Neuronal stem cell (in vitro differentiated cells): Measurements from ENCODE around the gene TRPM3.

Experiments
- DNase-seq: peaks from one replicate; pipeline ENCODE4 v3.0.0-alpha.2; 2013; ENCODE audit warnings: low spot score
- H2AFZ ChIP-seq: one replicate; pipeline ENCODE4 v1.6.1; 2013; ENCODE audit warnings: mild to moderate bottlenecking, low read length, inconsistent platforms
- H2AK5ac ChIP-seq: 2 replicates; pipeline ENCODE4 v1.6.1; 2013; ENCODE audit warnings: low read depth, mild to moderate bottlenecking, inconsistent platforms, low read length, moderate library complexity, mixed read lengths
- H2BK120ac ChIP-seq: 2 replicates; pipeline ENCODE4 v1.6.1; 2013; ENCODE audit warnings: low read depth, mild to moderate bottlenecking, inconsistent platforms, low read length, moderate library complexity, mixed read lengths
- H2BK12ac ChIP-seq: one replicate; pipeline ENCODE4 v1.6.1; 2013; ENCODE audit warnings: low read length, inconsistent platforms
- H2BK15ac ChIP-seq: 2 replicates; pipeline ENCODE4 v1.6.1; 2013; ENCODE audit warnings: mild to moderate bottlenecking, low read length, inconsistent platforms, mixed read lengths
- H2BK5ac ChIP-seq: one replicate; pipeline ENCODE4 v1.6.1; 2013; ENCODE audit warnings: inconsistent platforms, mild to moderate bottlenecking, low read length, moderate library complexity
- H3K14ac ChIP-seq: one replicate; pipeline ENCODE4 v1.6.1; 2013; ENCODE audit warnings: low read length, inconsistent platforms
- H3K18ac ChIP-seq: 2 replicates; pipeline ENCODE4 v1.6.1; 2013; ENCODE audit warnings: low read length, inconsistent platforms
- H3K23ac ChIP-seq: 2 replicates; pipeline ENCODE4 v1.6.1; 2013; ENCODE audit warnings: low read depth, mild to moderate bottlenecking, mixed read lengths, low read length, inconsistent platforms; ENCODE audit not compliant: poor library complexity
- H3K27ac ChIP-seq: replicated peaks from 3 replicates; pipeline ENCODE4 v1.5.1; 2013; ENCODE audit warnings: low read length, inconsistent platforms
- H3K27me3 ChIP-seq, 3 experiments: 2 replicates each; pipeline ENCODE4 v1.6.1; 2013; ENCODE audit warnings: low read length in 3 of 3, mild to moderate bottlenecking in 2 of 3, inconsistent platforms in 1 of 3, low read depth in 1 of 3, mixed read lengths in 1 of 3, moderate library complexity in 1 of 3; ENCODE audit not compliant: control insufficient read depth in 3 of 3, insufficient read depth in 3 of 3
- H3K36me3 ChIP-seq, 2 donors: replicated peaks in 1 of 2; 2 replicates each; pipeline ENCODE4 v1.6.1; 2013; ENCODE audit warnings: low read length in 2 of 2; ENCODE audit not compliant: control insufficient read depth in 2 of 2, insufficient read depth in 2 of 2
- H3K4ac ChIP-seq: 2 replicates; pipeline ENCODE4 v1.6.1; 2013; ENCODE audit warnings: inconsistent platforms, mild to moderate bottlenecking, low read length, moderate library complexity
- H3K4me1 ChIP-seq, 2 donors: 1 replicate in 1 of 2; 2 replicates in 1 of 2; pipeline ENCODE4 v1.6.1; 2013; ENCODE audit warnings: low read length in 2 of 2, low read depth in 1 of 2; ENCODE audit not compliant: control insufficient read depth in 2 of 2, insufficient read depth in 1 of 2
- H3K4me2 ChIP-seq: one replicate; pipeline ENCODE4 v1.6.1; 2013; ENCODE audit warnings: mild to moderate bottlenecking, low read length, inconsistent platforms; ENCODE audit not compliant: insufficient read depth, poor library complexity, severe bottlenecking
- H3K4me3 ChIP-seq, 2 donors: 2 replicates each; pipeline ENCODE4 v1.5.1; 2013; ENCODE audit warnings: low read length in 2 of 2, mild to moderate bottlenecking in 2 of 2, inconsistent platforms in 1 of 2, moderate library complexity in 1 of 2
- H3K79me1 ChIP-seq: one replicate; pipeline ENCODE4 v1.6.1; 2013; ENCODE audit warnings: low read depth, mild to moderate bottlenecking, inconsistent platforms, low read length, moderate library complexity
- H3K9ac ChIP-seq: one replicate; pipeline ENCODE4 v1.6.1; 2013; ENCODE audit warnings: mild to moderate bottlenecking, low read depth, low read length, inconsistent platforms; ENCODE audit not compliant: poor library complexity
- H3K9me3 ChIP-seq, 2 donors: replicated peaks in 1 of 2; 2 replicates each; pipeline versions ENCODE3 to v1.6.1; 2013; ENCODE audit warnings: low read length in 2 of 2, mild to moderate bottlenecking in 2 of 2, inconsistent platforms in 1 of 2, low read depth in 1 of 2, mixed read lengths in 1 of 2, moderate library complexity in 1 of 2; ENCODE audit not compliant: control insufficient read depth in 2 of 2, insufficient read depth in 1 of 2
- H4K8ac ChIP-seq: one replicate; pipeline ENCODE4 v1.6.1; 2013; ENCODE audit warnings: low read depth, mild to moderate bottlenecking, inconsistent platforms, low read length, moderate library complexity
- H4K91ac ChIP-seq: one replicate; pipeline ENCODE4 v1.6.1; 2013; ENCODE audit warnings: low read length, low read depth, mild to moderate bottlenecking, inconsistent platforms; ENCODE audit not compliant: poor library complexity
- WGBS, 2 donors: extraction: QIAGEN DNeasy Blood & Tissue Kit; methylation state at CpG; one replicate each; pipeline ENCODE4 v1.1.7; 2013; ENCODE audit warnings: missing lambda C conversion rate in 2 of 2, mixed read lengths in 1 of 2; ENCODE audit not compliant: insufficient read length in 2 of 2, insufficient replicate concordance in 1 of 2; ENCODE audit errors: extremely low coverage in 2 of 2; 5-methylcytosine and 5-hydroxymethylcytosine counted together

TRPM3 gene

GRCh38 chr9:70569070-70569772 is 552.2 kb downstream of the TRPM3 start:
- H3K9me3 ChIP-seq, result no peaks in the 10 kb centered on the region
- no peak overlapping the region for H3K4ac ChIP-seq
- H2AK5ac ChIP-seq, result no peak overlapping the region
- no peak overlapping the region for H3K23ac ChIP-seq
- no peak overlapping the region for H2BK5ac ChIP-seq
- no peak overlapping the region for H2BK15ac ChIP-seq
- no peak overlapping the region for H2BK120ac ChIP-seq
- no CpG with 5 or more reads among the region's 4 CpGs for WGBS, 2 donors
- no peak overlapping the region for H4K91ac ChIP-seq
- no peaks in the 10 kb centered on the region for H3K36me3 ChIP-seq
- no peak overlapping the region for H4K8ac ChIP-seq
- no peak overlapping the region for H3K4me2 ChIP-seq
- DNase-seq, result no peak
- no peak overlapping the region for H3K14ac ChIP-seq
- no peak overlapping the region for H2BK12ac ChIP-seq
- H3K9ac ChIP-seq, result no peak overlapping the region
- no peaks in the 10 kb centered on the region for H3K79me1 ChIP-seq
- H2AFZ ChIP-seq, result no peak overlapping the region
- no peak overlapping the region for H3K27ac ChIP-seq
- H3K4me3 ChIP-seq, result no peak overlapping the region
- H3K27me3 ChIP-seq, result no peaks in the 10 kb centered on the region
- H3K4me1 ChIP-seq, result peaks cover 6 to 12% of the 10 kb centered on the region in 2 donors
- H3K18ac ChIP-seq, result no peak overlapping the region

- H3K4me2 ChIP-seq, result no peak overlapping the region
- no peak overlapping the region for H2BK5ac ChIP-seq
- no peak overlapping the region for H2BK120ac ChIP-seq
- H3K9ac ChIP-seq, result no peak overlapping the region
- H3K4ac ChIP-seq, result no peak overlapping the region
- H3K14ac ChIP-seq, result no peak overlapping the region
- no peaks in the 10 kb centered on the region for H3K79me1 ChIP-seq
- no peak for DNase-seq
- H3K36me3 ChIP-seq, result no peaks in the 10 kb centered on the region
- H4K8ac ChIP-seq, result no peak overlapping the region
- no peak overlapping the region for H3K18ac ChIP-seq
- H2AK5ac ChIP-seq, result no peak overlapping the region
- no peak overlapping the region for H2BK12ac ChIP-seq
- peaks cover 10 to 11% of the 10 kb centered on the region in 2 donors for H3K4me1 ChIP-seq
- H4K91ac ChIP-seq, result no peak overlapping the region
- H3K9me3 ChIP-seq, result no peaks in the 10 kb centered on the region
- no peak overlapping the region for H3K4me3 ChIP-seq
- H3K27me3 ChIP-seq, result no peaks in the 10 kb centered on the region
- H3K27ac ChIP-seq, result no peak overlapping the region
- no CpG with 5 or more reads among the region's 7 CpGs for WGBS, 2 donors
- H3K23ac ChIP-seq, result no peak overlapping the region
- H2BK15ac ChIP-seq, result no peak overlapping the region
- H2AFZ ChIP-seq, result no peak overlapping the region
Observed at GRCh38 chr9:70567511-70567910, 553.9 kb downstream of the TRPM3 start.

- H2AFZ ChIP-seq, result no peak overlapping the region
- H2AK5ac ChIP-seq, result no peak overlapping the region
- H2BK15ac ChIP-seq, result no peak overlapping the region
- H3K4me3 ChIP-seq, result no peak overlapping the region
- H3K14ac ChIP-seq, result no peak overlapping the region
- WGBS, 2 donors, result no CpG with 5 or more reads among the region's 4 CpGs
- DNase-seq, result no peak
- peak overlapping the region; percentile 22 for H3K27ac ChIP-seq
- H3K9me3 ChIP-seq, result no peaks in the 10 kb centered on the region
- H3K9ac ChIP-seq, result no peak overlapping the region
- H4K91ac ChIP-seq, result no peak overlapping the region
- peaks cover 9 to 10% of the 10 kb centered on the region in 2 donors for H3K4me1 ChIP-seq
- no peaks in the 10 kb centered on the region for H3K27me3 ChIP-seq
- peak overlapping the region; percentile 33 for H3K18ac ChIP-seq
- peak overlapping the region; percentile 14 for H2BK120ac ChIP-seq
- H3K4me2 ChIP-seq, result no peak overlapping the region
- no peak overlapping the region for H3K4ac ChIP-seq
- no peak overlapping the region for H4K8ac ChIP-seq
- no peak overlapping the region for H3K23ac ChIP-seq
- no peaks in the 10 kb centered on the region for H3K36me3 ChIP-seq
- no peaks in the 10 kb centered on the region for H3K79me1 ChIP-seq
- H2BK5ac ChIP-seq, result no peak overlapping the region
- no peak overlapping the region for H2BK12ac ChIP-seq
Observed at GRCh38 chr9:70566751-70567150, 554.7 kb downstream of the TRPM3 start.

GRCh38 chr9:70566066-70566465 is 555.4 kb downstream of the TRPM3 start:
- Histone ChIP-seq H2AFZ (no peak overlapping the region), H2AK5ac (no peak overlapping the region), H2BK120ac (no peak overlapping the region), H2BK15ac (no peak overlapping the region), H3K36me3 (no peaks in the 10 kb centered on the region), H3K4me3 (no peak overlapping the region), H3K9ac (no peak overlapping the region), H3K79me1 (no peaks in the 10 kb centered on the region), H3K14ac (no peak overlapping the region), H3K23ac (no peak overlapping the region), H4K91ac (no peak overlapping the region), H3K4me1 (peaks cover 8 to 10% of the 10 kb centered on the region in 2 donors), H2BK5ac (no peak overlapping the region), H3K18ac (no peak overlapping the region), H3K4ac (no peak overlapping the region), H4K8ac (no peak overlapping the region), H3K4me2 (no peak overlapping the region), H2BK12ac (no peak overlapping the region), H3K27me3 (no peaks in the 10 kb centered on the region), H3K9me3 (no peaks in the 10 kb centered on the region), H3K27ac (no peak overlapping the region)
- DNase-seq, result no peak
- no CpG with 5 or more reads among the region's 3 CpGs for WGBS, 2 donors
